A549 (cell line): ENCODE measurements around the gene RUNX3. TPM values are rescaled to one million over a fixed set of nuclear protein-coding genes. Genes with fewer than 3 reads are reported as not detected.

Source experiments
- ATAC-seq, 2 experiments: fragments of 200-7000 bp in 1 of 2; fragments of >200 bp in 1 of 2; cut with Nextera tagmentation in 1 of 2; cut with Tn5 transposase in 1 of 2; 3 replicates each; pipeline versions ENCODE4 v1.8.0 to v1.9.1; 2018 to 2020; ENCODE audit warnings: mild to moderate bottlenecking in 1 of 2, moderate library complexity in 1 of 2
- CTCF ChIA-PET: fragments of 300-600 bp; sonication (Branson Sonifier 250); formaldehyde crosslinking; extraction: SDS; loops from one replicate; lab custom pipeline; 2021; ENCODE audit warnings: antibody characterized with exemption, inconsistent platforms; lab: Yijun Ruan, JAX
- POLR2A ChIA-PET: fragments of 350-600 bp; formaldehyde crosslinking; extraction: SDS; loops from one replicate; lab custom pipeline; 2021; ENCODE audit warnings: antibody characterized with exemption, inconsistent platforms; lab: Yijun Ruan, JAX
- DNase-seq, 2 experiments: peaks; one replicate each; pipeline versions ENCODE4 v3.0.0 to v3.0.0-alpha.2; 2011 to 2016; ENCODE audit warnings: low read depth in 1 of 2, low spot score in 1 of 2
- FAIRE-seq: peaks from 2 replicates; lab custom pipeline; 2011; peaks lifted over from hg19 to GRCh38; lab: Jason Lieb, UNC
- H3K27ac ChIP-seq, 2 experiments: fragments of >200 bp; sonication (Bioruptor Twin); formaldehyde crosslinking; 3 replicates each; pipeline ENCODE4 v1.5.1; 2016 to 2017
- H3K4me1 ChIP-seq: fragments of >200 bp; sonication (Bioruptor Twin); formaldehyde crosslinking; 3 replicates; pipeline ENCODE4 v1.6.1; 2016
- H3K4me2 ChIP-seq: fragments of >200 bp; sonication (Bioruptor Twin); formaldehyde crosslinking; 3 replicates; pipeline ENCODE4 v1.6.1; 2016
- H3K4me3 ChIP-seq: fragments of >200 bp; sonication (Bioruptor Twin); formaldehyde crosslinking; 3 replicates; pipeline ENCODE4 v1.5.1; 2016
- H3K9me3 ChIP-seq: fragments of >200 bp; sonication (Bioruptor Twin); formaldehyde crosslinking; 3 replicates; pipeline ENCODE4 v1.6.1; 2016
- BHLHE40 ChIP-seq: IDR thresholded peaks from 2 replicates; pipeline ENCODE4 v1.6.1; 2012; ENCODE audit warnings: low read depth, low read length, inconsistent platforms
- CBX8 ChIP-seq: fragments of 200-600 bp; sonication (generic); IDR thresholded peaks from 2 replicates; pipeline ENCODE4 v1.6.1; 2016
- CHD2 ChIP-seq: fragments of 150-350 bp; IDR thresholded peaks from 2 replicates; pipeline ENCODE4 v1.6.1; 2014; ENCODE audit warnings: low read length; ENCODE audit not compliant: partially characterized antibody
- CHD4 ChIP-seq: fragments of 200-600 bp; sonication (generic); IDR thresholded peaks from 2 replicates; pipeline ENCODE4 v1.6.1; 2016; ENCODE audit warnings: antibody characterized with exemption, mild to moderate bottlenecking, borderline replicate concordance
- CTCF ChIP-seq: fragments of >200 bp; sonication (Bioruptor Twin); formaldehyde crosslinking; IDR thresholded peaks from 3 replicates; pipeline ENCODE4 v1.5.1; 2016
- E2F6 ChIP-seq: IDR thresholded peaks from 2 replicates; pipeline ENCODE4 v1.6.1; 2012; ENCODE audit warnings: low read depth, borderline replicate concordance
- ESRRA ChIP-seq: fragments of 150-350 bp; IDR thresholded peaks from 2 replicates; pipeline ENCODE4 v1.6.1; 2014; ENCODE audit warnings: mild to moderate bottlenecking, low read length, borderline replicate concordance
- FOSL2 ChIP-seq, 2 experiments: fragments of 450-650 bp in 1 of 2; fragments of >200 bp in 1 of 2; sonication (Bioruptor Twin) in 1 of 2; formaldehyde crosslinking; IDR thresholded peaks; 2 replicates each; pipeline versions ENCODE4 v1.5.0 to v1.6.1; 2016 to 2020; ENCODE audit warnings: mild to moderate bottlenecking in 1 of 2, moderate library complexity in 1 of 2
- HDAC2 ChIP-seq: fragments of 200-600 bp; sonication (generic); IDR thresholded peaks from 2 replicates; pipeline ENCODE4 v1.6.1; 2016
- HES2 ChIP-seq: fragments of >200 bp; sonication (Bioruptor Twin); formaldehyde crosslinking; IDR thresholded peaks from 2 replicates; pipeline ENCODE4 v1.6.1; 2016
- HEYL ChIP-seq: fragments of 250-450 bp; sonication (Bioruptor Pico); IDR thresholded peaks from 2 replicates; pipeline ENCODE4 v1.8.0; 2021; ENCODE audit warnings: mild to moderate bottlenecking, moderate library complexity
- HMGXB4 ChIP-seq: fragments of 250-450 bp; sonication (Bioruptor Pico); IDR thresholded peaks from 2 replicates; pipeline ENCODE4 v1.5.0; 2021; ENCODE audit warnings: mild to moderate bottlenecking, moderate library complexity, borderline replicate concordance
- HOXB5 ChIP-seq: fragments of 250-450 bp; sonication (Bioruptor Pico); IDR thresholded peaks from 2 replicates; pipeline ENCODE4 v1.5.0; 2020; ENCODE audit warnings: mild to moderate bottlenecking, moderate library complexity
- JUN ChIP-seq, 2 experiments: fragments of >200 bp; sonication (Bioruptor Twin); formaldehyde crosslinking; IDR thresholded peaks; 2 replicates in 1 of 2; 3 replicates in 1 of 2; pipeline ENCODE4 v1.6.1; 2016 to 2017
- MAFK ChIP-seq: fragments of 450-650 bp; IDR thresholded peaks from 2 replicates; pipeline ENCODE4 v1.6.1; 2014; ENCODE audit not compliant: partially characterized antibody
- MAX ChIP-seq: IDR thresholded peaks from 2 replicates; pipeline ENCODE4 v1.6.1; 2012
- MAZ ChIP-seq: fragments of 150-350 bp; IDR thresholded peaks from 2 replicates; pipeline ENCODE4 v1.6.1; 2014; ENCODE audit warnings: antibody characterized with exemption, low read depth, low read length, borderline replicate concordance
- MYC ChIP-seq: IDR thresholded peaks from 2 replicates; pipeline ENCODE4 v1.6.1; 2012; ENCODE audit warnings: mild to moderate bottlenecking, inconsistent platforms, low read length, improper control_type of control experiment, borderline replicate concordance
- NPAS2 ChIP-seq: fragments of 250-450 bp; sonication (Bioruptor Pico); IDR thresholded peaks from 2 replicates; pipeline ENCODE4 v1.8.0; 2022; ENCODE audit warnings: mild to moderate bottlenecking, moderate library complexity, borderline replicate concordance
- NR3C1 ChIP-seq: fragments of >200 bp; sonication (Bioruptor Twin); formaldehyde crosslinking; IDR thresholded peaks from 3 replicates; pipeline ENCODE4 v1.6.1; 2017
- PBX3 ChIP-seq: IDR thresholded peaks from 2 replicates; pipeline ENCODE4 v1.6.1; 2012
- PHF8 ChIP-seq: fragments of 200-600 bp; sonication (generic); IDR thresholded peaks from 2 replicates; pipeline ENCODE4 v1.6.1; 2016; ENCODE audit warnings: low read depth, mild to moderate bottlenecking, antibody characterized with exemption, moderate library complexity, borderline replicate concordance
- SREBF2 ChIP-seq: fragments of 450-650 bp; IDR thresholded peaks from 2 replicates; pipeline ENCODE4 v1.6.1; 2014; ENCODE audit warnings: mild to moderate bottlenecking, moderate library complexity
- ZFP36 ChIP-seq: fragments of 450-650 bp; IDR thresholded peaks from 2 replicates; pipeline ENCODE4 v1.6.1; 2014; ENCODE audit warnings: borderline replicate concordance; ENCODE audit not compliant: partially characterized antibody
- ZSCAN20 ChIP-seq: fragments of 250-450 bp; sonication (Bioruptor Pico); IDR thresholded peaks from 2 replicates; pipeline ENCODE4 v1.8.0; 2022; ENCODE audit warnings: mild to moderate bottlenecking, moderate library complexity
- WGBS: methylation state at CpG from one replicate; pipeline ENCODE4 v1.1.6; 2017; ENCODE audit errors: missing lambda C conversion rate; 5-methylcytosine and 5-hydroxymethylcytosine counted together
- polyA plus RNA-seq, 4 experiments: library from polyadenylated mRNA; depleted of rRNA in 3 of 4; stranded (reverse); fragments of >200 nt; fragmentation: RNase III in 1 of 4; extraction: RNeasy Plus Mini Kit Qiagen cat#74134 plus additional on column Dnase treatment in 1 of 4; gene quantifications; 2 replicates in 3 of 4; 3 replicates in 1 of 4; pipeline ENCODE4 v1.2.3, GENCODE V29; 2011 to 2017

The RUNX3 gene
- polyA plus RNA-seq, 2 of the 4 experiments (the other 2 are of a cell fraction), result 1.4 to 4.0 TPM

- no peak for FAIRE-seq
Measured at GRCh38 chr1:24905979-24906720, 23.9 kb downstream of the RUNX3 start.

GRCh38 chr1:24905355-24905978 lies 24.6 kb downstream of the RUNX3 start:
- ChIA-PET CTCF (no interaction called here), POLR2A (no interaction called here)
- Histone ChIP-seq H3K9me3 (no peaks in the 10 kb centered on the region), H3K4me3 (no peak overlapping the region), H3K27ac (no peak overlapping the region), H3K4me1 (no peaks in the 10 kb centered on the region), H3K4me2 (no peak overlapping the region)
- 76% methylated on average over 4 of the region's 13 CpGs for WGBS
- no peak for DNase-seq
- ATAC-seq, result no peak
- TF ChIP-seq HOXB5 (CRISPR knock-in tag) (no peak), BHLHE40 (no peak), NR3C1 (no peak), HDAC2 (no peak), PBX3 (no peak), MAZ (no peak), CHD4 (no peak), MAX (no peak), CTCF (no peak), MAFK (no peak), MYC (no peak), CBX8 (no peak), HMGXB4 (CRISPR knock-in tag) (no peak)
- no peak for FAIRE-seq

More at GRCh38 chr1:24905979-24906720, 23.9 kb downstream of the RUNX3 start:
- Histone ChIP-seq H3K4me3 (no peak overlapping the region), H3K9me3 (no peaks in the 10 kb centered on the region), H3K4me2 (no peak overlapping the region), H3K4me1 (no peaks in the 10 kb centered on the region; the same call in 2 of the 3 replicates), H3K27ac (no peak overlapping the region)
- ATAC-seq, result no peak
- ChIA-PET POLR2A (no interaction called here), CTCF (no interaction called here)
- TF ChIP-seq CHD2 (no peak), SREBF2 (no peak), ESRRA (no peak), NPAS2 (CRISPR knock-in tag) (no peak), ZFP36 (no peak), PHF8 (no peak), JUN (IDR thresholded peaks at IDR 0.05) (no peak), HEYL (CRISPR knock-in tag) (no peak), BHLHE40 (no peak), ZSCAN20 (CRISPR knock-in tag) (no peak), FOSL2 (IDR thresholded peaks at IDR 0.05) (no peak), FOSL2 (CRISPR knock-in tag; IDR thresholded peaks at IDR 0.05) (no peak), MAX (no peak), E2F6 (no peak), CHD4 (no peak), HES2 (no peak)
- no peak for DNase-seq
- WGBS, result 86% methylated on average over 11 of the region's 17 CpGs
